ACHN (cell line): ENCODE results near the gene TMEFF2.
A peak's percentile ranks its signal among the peaks of the same experiment; 100 is the strongest.

Experiments
- DNase-seq: peaks from one replicate; pipeline ENCODE4 v3.0.0-alpha.2; 2015
- in situ Hi-C: cut with HindIII; loops from 2 replicates; pipeline ENCODE4 v1.10.0; 2017; ENCODE audit warnings: low sequenced_read_pairs, low pct_ligation_motif_present, low pct_unique_long_range_greater_than_20kb

The TMEFF2 gene

DNA sequence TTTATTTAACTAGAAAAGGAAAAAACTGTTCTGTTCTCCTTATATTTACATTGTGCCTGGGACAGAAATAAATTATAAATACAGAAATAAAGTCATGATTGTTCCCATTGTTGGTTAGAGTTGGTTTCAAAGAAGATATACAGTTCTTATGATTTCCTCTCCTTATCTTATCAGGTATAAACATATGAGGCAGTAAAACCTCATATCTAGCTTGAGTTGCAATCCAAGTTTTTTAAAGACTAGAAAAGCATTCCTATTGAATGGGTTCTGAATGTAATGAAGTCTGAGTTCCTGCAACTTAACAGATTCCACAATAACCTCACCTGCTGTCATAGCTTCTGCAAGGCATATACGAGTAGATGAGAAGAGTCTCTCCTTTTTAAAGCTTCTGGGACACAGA lies 233.2 kb downstream of the TMEFF2 start:
- DNase-seq = no peak

GRCh38 chr2:191959209-191959608 lies 235.5 kb downstream of the TMEFF2 start:
- DNase-seq = no peak
- in situ Hi-C loops = no loop called here

More for the DNA sequence above, 233.2 kb downstream of the TMEFF2 start:
- in situ Hi-C loops = no loop called here

DNA sequence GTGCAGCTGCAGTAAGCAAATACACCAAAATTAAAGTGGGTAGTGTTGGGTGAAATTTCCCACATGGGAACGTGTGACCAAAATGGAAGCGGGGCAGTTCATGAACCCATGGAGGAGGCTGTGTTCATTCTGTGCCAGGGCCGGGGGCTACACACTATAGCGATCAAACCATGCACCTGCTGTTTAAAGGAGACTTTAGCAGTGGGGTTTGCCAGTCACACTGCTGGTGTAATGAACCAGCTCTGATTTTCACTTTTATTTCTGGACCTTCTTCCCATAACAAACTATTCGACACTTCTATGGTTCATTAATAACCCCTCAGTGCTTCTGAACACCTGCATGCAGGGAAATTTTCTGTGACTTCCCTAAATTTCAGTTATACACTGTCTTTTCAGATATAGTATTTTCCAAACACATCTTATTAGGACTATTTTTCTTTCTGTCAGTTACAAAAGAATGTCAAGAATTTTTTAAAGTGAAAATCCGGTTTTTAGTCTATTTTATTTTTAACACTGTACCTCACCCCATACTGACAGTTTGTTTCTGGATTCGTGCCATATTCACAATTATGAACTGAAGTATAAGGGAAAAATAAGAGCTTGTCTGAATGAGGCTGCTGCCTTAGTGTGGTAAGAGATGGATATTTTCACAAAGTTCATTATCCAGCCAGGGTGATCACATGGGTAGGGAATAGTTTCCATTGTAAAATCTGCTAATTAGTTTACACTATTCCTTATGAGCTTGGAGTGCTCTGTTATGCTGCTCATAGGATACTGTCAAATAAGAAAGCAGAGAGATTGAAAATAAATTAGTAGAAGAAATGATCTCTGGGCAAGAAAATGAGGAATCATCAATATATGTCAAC lies 236.5 kb downstream of the TMEFF2 start:
- in situ Hi-C loops = no loop called here
- no peak for DNase-seq

DNA sequence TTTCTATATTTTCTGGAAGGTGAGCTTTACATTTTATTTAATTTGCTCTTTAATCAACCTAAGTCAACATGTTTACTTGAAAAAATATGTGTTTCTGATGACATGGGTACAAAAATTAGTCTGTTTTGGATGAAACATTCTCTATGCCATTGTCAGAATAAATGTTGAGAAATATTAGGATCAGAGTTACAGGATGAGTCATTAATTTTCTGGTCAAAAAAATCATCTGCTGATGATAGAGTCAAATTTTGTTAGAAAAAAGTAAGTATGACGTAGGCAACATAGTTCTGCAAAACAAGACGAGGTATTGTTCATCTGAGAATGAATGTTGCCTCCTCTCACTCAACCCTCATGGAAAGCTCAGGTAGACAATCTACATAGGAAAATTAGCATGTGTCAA lies 240.3 kb downstream of the TMEFF2 start:
- in situ Hi-C loops = no loop called here
- DNase-seq = no peak

DNA sequence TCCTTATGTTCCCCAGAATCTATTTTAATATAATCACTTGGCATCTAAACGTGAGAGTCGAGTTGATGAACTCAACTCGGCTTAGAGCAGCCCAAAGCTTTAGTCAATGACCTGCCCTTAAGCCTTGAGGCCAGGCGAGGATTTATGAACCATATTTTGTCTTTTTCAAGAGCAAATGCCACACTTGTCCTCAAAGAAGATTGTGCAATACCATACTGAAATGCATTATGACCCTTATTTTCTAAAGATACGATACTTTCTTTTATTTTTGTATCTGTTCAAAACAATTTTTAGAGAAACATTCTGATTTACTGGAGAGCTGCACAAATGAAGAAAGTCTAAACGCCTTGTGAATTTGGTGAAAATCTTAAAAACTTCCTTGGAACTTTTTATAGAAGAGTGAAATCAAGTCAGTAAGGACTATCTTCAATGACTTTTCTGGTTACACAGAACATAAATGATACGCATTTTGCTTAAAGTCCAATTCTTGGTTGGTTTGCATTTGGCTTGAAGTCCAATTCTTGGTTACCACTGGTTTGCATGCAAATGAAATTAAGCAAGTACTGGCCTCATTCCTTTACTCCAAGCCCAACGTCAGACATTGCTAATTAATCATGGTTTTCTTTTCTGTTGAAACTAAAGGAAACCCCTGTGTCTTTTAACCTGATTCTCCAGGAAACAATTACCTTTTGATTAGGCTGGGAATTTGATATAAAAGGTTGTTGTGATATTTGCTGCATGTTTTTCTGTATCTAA lies 242.0 kb downstream of the TMEFF2 start:
- in situ Hi-C loops = no loop called here
- DNase-seq = no peak

GRCh38 chr2:191951832-191952231 lies 242.9 kb downstream of the TMEFF2 start:
- in situ Hi-C loops = no loop called here
- no peak for DNase-seq

DNA sequence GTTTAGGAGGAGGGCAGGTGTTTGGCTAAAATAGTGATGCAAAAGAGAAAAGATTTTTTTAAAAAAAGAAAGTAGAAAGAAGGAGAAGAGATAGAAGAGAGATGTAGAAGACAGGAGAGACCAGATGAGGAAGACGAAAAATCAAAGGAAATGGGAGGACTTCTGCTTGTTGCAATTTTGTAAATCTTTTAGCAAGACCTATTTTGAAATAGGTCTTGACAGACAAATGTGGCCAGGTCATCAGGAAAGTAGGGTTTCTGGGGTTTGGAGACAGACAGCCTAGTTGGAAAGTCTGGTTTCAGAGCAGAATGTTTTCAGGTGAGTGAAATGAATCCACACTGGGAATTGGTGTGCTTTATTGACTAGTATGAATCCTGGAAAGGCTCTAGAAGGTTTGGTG lies 243.4 kb downstream of the TMEFF2 start:
- in situ Hi-C loops = no loop called here

DNA sequence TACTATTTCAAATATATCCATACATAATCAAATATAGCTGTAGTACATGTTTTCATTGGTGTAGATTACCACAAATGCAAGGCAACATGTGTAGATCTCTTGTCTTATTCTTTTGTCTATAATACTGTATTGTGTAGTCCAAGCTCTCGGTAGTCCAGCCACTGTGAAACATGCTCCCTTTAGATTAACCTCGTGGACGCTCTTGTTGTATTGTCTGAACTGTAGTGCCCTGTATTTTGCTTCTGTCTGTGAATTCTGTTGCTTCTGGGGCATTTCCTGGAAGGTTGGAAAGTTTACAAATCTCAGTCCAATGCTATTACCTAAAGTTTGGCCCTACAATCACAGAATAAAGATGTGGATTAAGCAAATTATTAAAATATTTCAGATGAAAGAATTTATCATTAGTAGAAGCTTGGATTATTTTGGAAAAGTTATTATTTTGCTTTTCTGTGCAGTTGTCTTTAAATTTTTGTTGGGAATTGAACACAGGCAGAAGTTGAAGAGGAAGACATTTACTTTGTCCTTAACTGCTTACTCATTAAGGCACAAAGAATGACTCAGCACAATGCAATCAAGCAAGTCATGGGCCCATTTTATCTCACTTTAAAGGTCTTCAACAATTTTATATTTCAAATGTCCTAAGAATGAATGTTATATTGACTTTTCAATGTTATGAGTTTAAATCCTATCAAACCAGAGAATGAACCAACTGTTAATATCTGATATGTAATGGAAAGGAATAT lies 244.4 kb downstream of the TMEFF2 start:
- in situ Hi-C loops = no loop called here
- peak; percentile 65 for DNase-seq

More for the DNA sequence above, 243.4 kb downstream of the TMEFF2 start:
- no peak for DNase-seq

DNA sequence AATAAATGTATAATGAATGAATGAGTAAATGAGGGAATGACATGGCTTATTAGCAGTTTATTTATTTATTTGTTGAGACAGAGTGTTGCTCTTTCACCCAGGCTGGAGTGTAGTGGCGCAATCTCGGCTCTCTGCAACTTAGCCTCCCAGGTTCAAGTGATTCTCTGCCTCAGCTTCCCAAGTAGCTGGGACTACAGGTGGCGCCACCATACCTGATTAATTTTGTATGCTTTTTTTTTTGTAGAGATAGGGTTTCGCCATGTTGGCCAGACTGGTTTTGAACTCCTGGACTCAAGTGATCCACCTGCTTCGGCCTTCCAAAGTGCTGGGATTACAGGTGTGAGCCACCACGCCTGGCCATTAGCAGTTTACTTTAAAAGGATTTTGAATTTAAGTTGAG lies 247.5 kb downstream of the TMEFF2 start:
- DNase-seq = no peak
- in situ Hi-C loops = no loop called here

DNA sequence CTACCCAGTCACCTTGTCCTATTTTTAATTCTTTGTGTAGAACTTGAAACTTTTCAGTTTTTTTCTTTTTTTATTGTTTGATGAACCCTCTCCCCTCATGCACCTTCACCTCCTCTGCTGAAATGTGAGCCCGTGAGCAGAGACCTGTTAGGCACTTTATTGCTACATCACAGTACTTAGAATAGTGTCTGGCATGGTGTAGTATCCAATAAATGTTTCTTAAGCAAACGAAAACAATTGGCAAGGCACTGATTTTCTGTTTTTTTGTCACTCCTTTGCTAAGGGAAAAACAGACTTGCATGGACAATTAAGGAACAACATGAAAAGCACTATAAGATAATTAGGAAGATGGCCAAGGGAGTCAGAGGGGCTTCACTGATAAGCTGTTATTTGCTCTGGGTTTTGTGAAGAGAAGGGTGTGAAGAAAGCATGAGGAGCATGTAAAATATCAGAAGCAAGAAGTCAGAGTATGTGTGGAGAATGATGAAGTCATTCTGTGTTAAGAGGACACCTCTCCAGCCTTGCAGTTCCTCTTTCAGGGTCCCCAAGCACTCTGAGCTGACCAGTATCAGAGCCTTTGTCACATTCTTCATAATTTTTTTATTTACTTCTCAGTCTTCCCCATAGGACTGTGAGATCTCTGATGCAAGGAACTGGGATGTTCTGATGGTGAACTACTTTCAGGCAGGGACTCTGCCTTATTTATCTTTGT lies 248.1 kb downstream of the TMEFF2 start:
- in situ Hi-C loops = no loop called here
- DNase-seq = no peak

- in situ Hi-C loops = no loop called here
- DNase-seq = no peak
Observed at GRCh38 chr2:191945623-191946022, 249.1 kb downstream of the TMEFF2 start.

DNA sequence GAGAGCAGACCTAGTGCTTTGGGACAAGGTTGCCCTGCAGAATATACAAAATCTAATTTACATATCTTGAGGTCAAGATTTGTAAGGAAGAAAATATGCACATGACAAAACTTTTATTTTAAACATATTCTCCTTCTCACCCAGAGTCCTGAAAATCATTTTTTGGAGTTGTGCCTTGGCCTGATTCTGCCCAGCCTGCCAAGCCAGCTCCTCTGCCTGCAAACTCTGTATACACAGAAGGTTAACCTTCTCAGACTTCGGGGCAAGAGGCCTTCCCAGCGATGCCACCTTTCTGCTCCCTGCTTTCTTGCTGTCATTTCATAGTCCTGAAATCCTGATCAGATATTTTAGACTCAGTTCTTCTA lies 252.0 kb downstream of the TMEFF2 start:
- DNase-seq = no peak
- in situ Hi-C loops = no loop called here

DNA sequence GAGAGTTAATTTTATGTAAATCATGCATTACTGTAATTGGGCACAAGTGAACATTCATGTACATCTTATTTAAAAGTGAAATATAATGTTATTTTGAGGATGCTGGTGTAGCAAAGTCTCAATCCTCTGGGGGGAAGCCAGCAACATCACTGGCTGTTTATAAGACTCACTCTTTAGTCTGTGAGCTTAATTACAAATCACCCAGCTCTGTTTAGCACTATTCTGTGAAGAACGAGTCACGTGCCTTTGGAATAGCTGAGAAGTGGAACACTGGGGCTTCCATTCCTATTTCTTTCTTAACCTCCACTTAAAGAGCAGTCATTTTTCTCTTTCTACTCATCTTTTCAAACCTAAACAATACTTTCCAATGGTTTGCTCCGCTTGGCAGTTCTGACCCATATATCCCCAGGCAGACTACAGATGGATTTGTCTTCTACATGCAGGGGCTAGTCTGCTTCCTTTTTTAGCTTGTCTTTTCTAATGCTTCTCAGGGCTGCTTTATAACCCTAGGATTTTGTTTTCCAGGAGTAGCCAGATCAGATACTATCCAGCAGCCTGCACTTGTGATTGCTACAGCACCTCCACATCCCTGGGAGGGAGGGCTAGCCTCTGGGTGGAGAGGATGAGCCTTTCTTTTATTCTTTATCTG lies 252.5 kb downstream of the TMEFF2 start:
- DNase-seq = no peak
- in situ Hi-C loops = no loop called here

- no peak for DNase-seq
- in situ Hi-C loops = no loop called here
Observed at GRCh38 chr2:191941376-191941929, 253.3 kb downstream of the TMEFF2 start.

GRCh38 chr2:191938779-191939178 lies 256.0 kb downstream of the TMEFF2 start:
- in situ Hi-C loops = no loop called here
- no peak for DNase-seq

DNA sequence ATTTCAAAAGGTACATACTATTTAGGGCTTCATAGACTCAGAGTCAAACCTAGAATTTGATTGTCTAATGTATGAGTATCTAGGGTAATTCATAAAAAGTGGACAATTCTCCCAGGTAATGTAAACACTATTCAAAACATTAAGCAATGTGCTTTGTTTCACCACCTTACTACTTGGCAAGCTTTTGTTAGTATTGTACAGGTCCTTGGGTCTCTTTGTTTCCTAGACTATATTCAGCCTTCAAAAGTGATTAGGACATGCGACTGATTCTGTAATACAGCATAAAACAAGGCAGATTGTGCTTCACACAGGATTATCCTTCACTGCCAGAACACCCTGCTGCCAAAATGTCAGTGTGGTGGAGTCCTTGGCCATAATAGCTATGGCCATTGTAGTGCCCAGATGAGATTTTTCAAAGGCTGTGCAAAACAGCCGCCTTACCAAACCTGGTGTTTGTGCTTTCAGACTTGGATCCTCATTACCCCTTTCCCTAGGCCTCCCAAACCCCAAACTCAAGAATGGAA lies 257.8 kb downstream of the TMEFF2 start:
- in situ Hi-C loops = no loop called here

DNA sequence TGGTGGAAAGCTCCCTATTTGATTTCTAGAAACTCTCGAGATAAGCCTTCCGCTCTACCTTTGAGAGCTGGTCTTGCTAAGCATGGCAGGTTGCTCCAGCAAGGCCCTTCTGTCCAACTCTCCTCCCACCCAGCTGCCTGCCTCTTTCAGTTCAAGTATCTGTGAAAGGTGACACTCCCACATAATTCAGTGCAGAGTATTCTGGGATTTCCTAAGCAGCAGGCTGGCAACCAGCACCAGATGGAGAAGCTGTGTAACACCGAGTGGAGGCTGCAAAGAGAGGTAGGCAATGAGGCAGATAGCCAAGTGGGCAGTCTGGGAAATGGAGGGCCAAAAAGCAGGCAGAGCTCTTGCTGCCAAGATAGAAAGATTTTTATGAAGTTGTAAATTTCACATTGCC lies 259.5 kb downstream of the TMEFF2 start:
- in situ Hi-C loops = no loop called here
- DNase-seq = no peak

More for the DNA sequence above, 257.8 kb downstream of the TMEFF2 start:
- DNase-seq = no peak
